ENCODE results near the gene RNASE7.

Gene RNASE7

GRCh38 chr14:21069388-21070082, 27.4 kb downstream of the RNASE7 start:
- DNase-seq = peak in 1 of 2 experiments; percentile 50

- peak in 1 of 2 experiments; percentile 55 for DNase-seq
These were observed 28.0 kb downstream of the RNASE7 start, which contains the start of gene ARHGEF40 for GRCh38 chr14:21070083-21070609. Gene ARHGEF40, plus strand, starts transcription at chr14:21070304. Its CDS starts 93 bp downstream, at chr14:21070397.

GRCh38 chr14:21070610-21071224, 28.6 kb downstream of the RNASE7 start:
- no peak for DNase-seq

- peak; percentile 27 to 82 for DNase-seq
These were observed 29.3 kb downstream of the RNASE7 start for GRCh38 chr14:21071225-21072030.

GRCh38 chr14:21072031-21072473, 29.9 kb downstream of the RNASE7 start:
- DNase-seq = no peak

GRCh38 chr14:21072781-21073339, 30.7 kb downstream of the RNASE7 start:
- no peak for DNase-seq

- no peak for DNase-seq
These were observed 31.8 kb downstream of the RNASE7 start for GRCh38 chr14:21073921-21074320.

- no peak for DNase-seq
These were observed 32.5 kb downstream of the RNASE7 start for GRCh38 chr14:21074398-21075272.

- no peak for DNase-seq
These were observed 33.7 kb downstream of the RNASE7 start for GRCh38 chr14:21075719-21076437.

GRCh38 chr14:21077672-21078071, 35.5 kb downstream of the RNASE7 start:
- no peak for DNase-seq

- DNase-seq = no peak
These were observed 36.1 kb downstream of the RNASE7 start for GRCh38 chr14:21078287-21078686.

- no peak for DNase-seq
These were observed 36.6 kb downstream of the RNASE7 start for GRCh38 chr14:21078726-21079125.

GRCh38 chr14:21081521-21082142, 39.5 kb downstream of the RNASE7 start:
- DNase-seq = no peak

GRCh38 chr14:21083565-21084325, 41.6 kb downstream of the RNASE7 start:
- no peak for DNase-seq

- DNase-seq = no peak
These were observed 42.2 kb downstream of the RNASE7 start for GRCh38 chr14:21084396-21084795.

- no peak for DNase-seq
These were observed 43.1 kb downstream of the RNASE7 start for GRCh38 chr14:21084998-21085853.

GRCh38 chr14:21086908-21087293, 44.7 kb downstream of the RNASE7 start:
- DNase-seq = no peak

GRCh38 chr14:21087294-21088091, 45.3 kb downstream of the RNASE7 start:
- peak in 1 of 2 experiments; percentile 62 for DNase-seq

Data from NCI-H446 (cell line).